Ovary (tissue), 9 donors: ENCODE data around the gene MPP1. TPM values are rescaled to one million over a fixed set of nuclear protein-coding genes. Genes with fewer than 3 reads are reported as not detected.

Experiments
- DNase-seq, 5 donors: peaks; one replicate each; pipeline ENCODE4 v3.0.0-alpha.2; 2019 to 2020
- H3K27ac ChIP-seq, 2 donors: fragments of 200-600 bp; one replicate each; pipeline versions ENCODE4 v1.5.1 to v1.8.0; 2019 to 2022
- H3K27me3 ChIP-seq: fragments of 200-600 bp; one replicate; pipeline ENCODE4 v1.8.0; 2022
- H3K36me3 ChIP-seq: fragments of 200-600 bp; sonication (generic); one replicate; pipeline ENCODE4 v1.5.1; 2019
- H3K4me1 ChIP-seq: one replicate; pipeline ENCODE4 v1.8.1; 2013; ENCODE audit warnings: mild to moderate bottlenecking, moderate library complexity; ENCODE audit not compliant: insufficient read depth
- H3K4me3 ChIP-seq: fragments of 200-600 bp; sonication (generic); one replicate; pipeline ENCODE4 v1.5.1; 2017
- H3K9me3 ChIP-seq, 2 donors: fragments of 200-600 bp in 1 of 2; sonication (generic) in 1 of 2; one replicate each; pipeline versions ENCODE4 v1.5.1 to v1.8.1; 2013 to 2019; ENCODE audit warnings: mild to moderate bottlenecking in 1 of 2, moderate library complexity in 1 of 2
- EP300 ChIP-seq: sonication (generic); formaldehyde crosslinking; IDR thresholded peaks from one replicate; pipeline ENCODE4 v1.6.1; 2017; ENCODE audit warnings: antibody characterized with exemption
- POLR2A ChIP-seq: fragments of 450-650 bp; IDR thresholded peaks from one replicate; pipeline ENCODE4 v1.6.1; 2017; ENCODE audit warnings: antibody characterized with exemption, mild to moderate bottlenecking, moderate library complexity
- WGBS, 3 donors: extraction: QIAGEN DNeasy Blood & Tissue Kit in 1 of 3; methylation state at CpG; one replicate each; pipeline versions ENCODE4 v1.1.5 to v1.1.7; 2013 to 2017; 5-methylcytosine and 5-hydroxymethylcytosine counted together
- intact Hi-C, 4 donors: fragments of 100-400 bp; cut with DNase I; formaldehyde crosslinking; loops; one replicate each; pipeline versions ENCODE4 v1.11.0 to v1.15.1; 2022 to 2023
- polyA plus RNA-seq, 2 donors: library from polyadenylated mRNA; stranded (reverse); fragments of 200-250 nt in 1 of 2; fragments of 350-450 nt in 1 of 2; fragmentation: Illumina TruSeq in 1 of 2; extraction: RNeasy Lipid Tissue Mini Kit (QIAGEN cat#74804) in 1 of 2; gene quantifications; one replicate each; pipeline ENCODE4 v1.2.3, GENCODE V29; 2013 to 2014
- total RNA-seq, 7 donors: library from RNA; depleted of rRNA in 2 of 7; stranded (reverse); fragments of >200 nt in 2 of 7; fragmentation: NEBNext Ultra II Directional in 3 of 7; extraction: Animal tissue kit (Norgen Biotek cat#: 25700) in 3 of 7; gene quantifications; one replicate each; pipeline versions ENCODE4 v1.1.0 to v1.2.4, GENCODE V29; 2016 to 2023
- TF ChIP-seq, protein P1 (sequence below), 3 donors: fragments of 450-650 bp in 2 of 3; fragments of 200-600 bp in 1 of 3; IDR thresholded peaks; one replicate each; pipeline versions ENCODE4 v1.5.1 to v1.8.0; 2016 to 2022; ENCODE audit warnings: antibody characterized with exemption in 3 of 3, mild to moderate bottlenecking in 1 of 3
- donor health status: DM: no; HTN: no; CAD: no; lungs with moderate emphysema.
- donor health status: DM: no; HTN: no; CAD: no.
- donor health status: Bipolar disorder and iron deficiency.
- donor health status: DM: yes; HTN: yes; CAD: no.
- donor health status: DM: no; HTN: no; CAD: no.
- donor health status: DM: yes; HTN: yes; CAD: no.

MPP1 gene
- total and polyA plus RNA-seq, 9 donors, result 9.2 to 46.9 (median 16.2) TPM

GRCh38 chrX:154784149-154784995 lies 20.9 kb downstream of the MPP1 start:
- H3K9me3 ChIP-seq, result no peaks in the 10 kb centered on the region
- no peaks in the 10 kb centered on the region for H3K4me1 ChIP-seq
- intact Hi-C loops, result no loop called here
- 75 to 84% (median 84%) methylated on average over 13 of the region's 13 CpGs for WGBS, 3 donors
- H3K27ac ChIP-seq, result no peak overlapping the region
- TF ChIP-seq, protein P1, sequence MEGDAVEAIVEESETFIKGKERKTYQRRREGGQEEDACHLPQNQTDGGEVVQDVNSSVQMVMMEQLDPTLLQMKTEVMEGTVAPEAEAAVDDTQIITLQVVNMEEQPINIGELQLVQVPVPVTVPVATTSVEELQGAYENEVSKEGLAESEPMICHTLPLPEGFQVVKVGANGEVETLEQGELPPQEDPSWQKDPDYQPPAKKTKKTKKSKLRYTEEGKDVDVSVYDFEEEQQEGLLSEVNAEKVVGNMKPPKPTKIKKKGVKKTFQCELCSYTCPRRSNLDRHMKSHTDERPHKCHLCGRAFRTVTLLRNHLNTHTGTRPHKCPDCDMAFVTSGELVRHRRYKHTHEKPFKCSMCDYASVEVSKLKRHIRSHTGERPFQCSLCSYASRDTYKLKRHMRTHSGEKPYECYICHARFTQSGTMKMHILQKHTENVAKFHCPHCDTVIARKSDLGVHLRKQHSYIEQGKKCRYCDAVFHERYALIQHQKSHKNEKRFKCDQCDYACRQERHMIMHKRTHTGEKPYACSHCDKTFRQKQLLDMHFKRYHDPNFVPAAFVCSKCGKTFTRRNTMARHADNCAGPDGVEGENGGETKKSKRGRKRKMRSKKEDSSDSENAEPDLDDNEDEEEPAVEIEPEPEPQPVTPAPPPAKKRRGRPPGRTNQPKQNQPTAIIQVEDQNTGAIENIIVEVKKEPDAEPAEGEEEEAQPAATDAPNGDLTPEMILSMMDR (IDR thresholded peaks at IDR 0.05), result no peak
- TF ChIP-seq POLR2A (no peak), EP300 (no peak)
- H3K36me3 ChIP-seq, result no peaks in the 10 kb centered on the region
- H3K4me3 ChIP-seq, result no peak overlapping the region
- H3K27me3 ChIP-seq, result no peaks in the 10 kb centered on the region
- DNase-seq, result no peak

DNA sequence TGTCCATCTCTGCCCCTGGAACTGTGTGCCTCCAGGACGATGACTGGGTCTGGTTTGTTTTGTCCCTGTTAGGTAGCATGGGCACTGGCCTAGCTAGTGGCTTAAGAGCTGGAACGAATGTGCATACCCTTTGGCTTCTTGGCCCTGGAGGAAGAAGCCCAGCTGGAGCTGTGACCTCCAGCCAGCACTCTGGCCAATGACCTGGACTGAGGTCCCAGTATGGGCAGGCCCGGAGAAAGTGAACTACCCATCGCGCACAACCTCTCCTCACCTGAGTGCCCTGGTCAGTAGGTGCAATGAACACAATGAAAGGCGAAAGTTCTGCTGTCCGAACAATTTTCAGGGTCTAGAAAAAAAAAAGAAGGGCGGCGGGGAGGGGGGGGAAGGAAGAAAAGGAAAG lies 24.3 kb downstream of the MPP1 start:
- Histone ChIP-seq H3K4me1 (no peaks in the 10 kb centered on the region), H3K36me3 (no peaks in the 10 kb centered on the region), H3K4me3 (no peak overlapping the region), H3K27me3 (no peaks in the 10 kb centered on the region), H3K9me3 (no peaks in the 10 kb centered on the region), H3K27ac (no peak overlapping the region)
- 82 to 90% (median 89%) methylated on average over 9 of the region's 9 CpGs for WGBS, 3 donors
- no peak for DNase-seq
- TF ChIP-seq EP300 (no peak), POLR2A (no peak)
- TF ChIP-seq, protein P1 (IDR thresholded peaks at IDR 0.05), result no peak
- intact Hi-C loops, result no loop called here

DNA sequence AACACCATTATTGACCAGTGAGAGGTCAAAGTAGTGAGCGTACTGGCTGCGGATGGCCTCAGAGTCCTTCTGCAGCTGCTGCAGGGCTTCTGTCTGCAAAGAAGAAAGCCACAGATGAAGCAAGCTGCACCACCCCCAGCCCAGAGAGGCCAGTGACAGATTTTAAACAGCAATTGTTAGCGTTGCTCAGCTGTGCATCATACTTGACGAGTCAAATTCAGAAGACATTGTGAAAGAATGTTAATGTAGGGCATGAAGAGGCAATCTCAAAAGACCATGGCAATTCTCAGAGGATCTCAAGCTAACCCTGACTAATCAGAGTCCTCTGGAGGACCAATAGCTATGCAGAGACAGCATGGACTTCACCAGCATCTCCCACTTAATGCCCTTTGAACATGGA lies 26.0 kb downstream of the MPP1 start:
- no peaks in the 10 kb centered on the region for H3K4me1 ChIP-seq
- intact Hi-C loops, result no loop called here
- H3K27ac ChIP-seq, result no peak overlapping the region
- no peak for DNase-seq
- 88 to 93% (median 91%) methylated on average over 4 of the region's 4 CpGs for WGBS, 3 donors
- no peaks in the 10 kb centered on the region for H3K9me3 ChIP-seq
- H3K4me3 ChIP-seq, result no peak overlapping the region
- no peaks in the 10 kb centered on the region for H3K27me3 ChIP-seq
- TF ChIP-seq EP300 (no peak), POLR2A (no peak)
- TF ChIP-seq, protein P1 (IDR thresholded peaks at IDR 0.05), result no peak
- H3K36me3 ChIP-seq, result no peaks in the 10 kb centered on the region

GRCh38 chrX:154776753-154777152 lies 28.5 kb downstream of the MPP1 start:
- H3K36me3 ChIP-seq, result no peaks in the 10 kb centered on the region
- 68 to 88% (median 70%) methylated on average over 2 of the region's 2 CpGs for WGBS, 3 donors
- H3K4me1 ChIP-seq, result no peaks in the 10 kb centered on the region
- TF ChIP-seq, protein P1 (IDR thresholded peaks at IDR 0.05), result no peak
- TF ChIP-seq EP300 (no peak), POLR2A (no peak)
- no peaks in the 10 kb centered on the region for H3K9me3 ChIP-seq
- no peak for DNase-seq
- no peak overlapping the region for H3K4me3 ChIP-seq
- no peak overlapping the region for H3K27ac ChIP-seq
- H3K27me3 ChIP-seq, result no peaks in the 10 kb centered on the region
- intact Hi-C loops, result no loop called here
